ENCODE data around the gene MBTPS2.

Gene MBTPS2

GRCh38 chrX:21837056-21837455 is 2.4 kb upstream of the MBTPS2 start:
- H3K9me3 ChIP-seq (ENCODE audit: severe bottlenecking): no peaks in the 10 kb centered on the region

GRCh38 chrX:21838937-21839333 is 482 bp upstream of the MBTPS2 start:
- Histone ChIP-seq H3K27me3 (ENCODE audit: insufficient read depth, poor library complexity, severe bottlenecking) (no peaks in the 10 kb centered on the region), H3K27ac (ENCODE audit: poor library complexity, severe bottlenecking) (peak overlapping the region; percentile 41), H3K9me3 (ENCODE audit: severe bottlenecking) (no peaks in the 10 kb centered on the region), H3K4me1 (ENCODE audit: insufficient read depth, poor library complexity, severe bottlenecking) (no peaks in the 10 kb centered on the region), H3K36me3 (ENCODE audit: low read depth) (peaks cover 5% of the 10 kb centered on the region; the same call in 1 of the 2 replicates), H3K4me3 (ENCODE audit: severe bottlenecking) (peak overlapping the region; percentile 65)
- TF ChIP-seq, protein P1, sequence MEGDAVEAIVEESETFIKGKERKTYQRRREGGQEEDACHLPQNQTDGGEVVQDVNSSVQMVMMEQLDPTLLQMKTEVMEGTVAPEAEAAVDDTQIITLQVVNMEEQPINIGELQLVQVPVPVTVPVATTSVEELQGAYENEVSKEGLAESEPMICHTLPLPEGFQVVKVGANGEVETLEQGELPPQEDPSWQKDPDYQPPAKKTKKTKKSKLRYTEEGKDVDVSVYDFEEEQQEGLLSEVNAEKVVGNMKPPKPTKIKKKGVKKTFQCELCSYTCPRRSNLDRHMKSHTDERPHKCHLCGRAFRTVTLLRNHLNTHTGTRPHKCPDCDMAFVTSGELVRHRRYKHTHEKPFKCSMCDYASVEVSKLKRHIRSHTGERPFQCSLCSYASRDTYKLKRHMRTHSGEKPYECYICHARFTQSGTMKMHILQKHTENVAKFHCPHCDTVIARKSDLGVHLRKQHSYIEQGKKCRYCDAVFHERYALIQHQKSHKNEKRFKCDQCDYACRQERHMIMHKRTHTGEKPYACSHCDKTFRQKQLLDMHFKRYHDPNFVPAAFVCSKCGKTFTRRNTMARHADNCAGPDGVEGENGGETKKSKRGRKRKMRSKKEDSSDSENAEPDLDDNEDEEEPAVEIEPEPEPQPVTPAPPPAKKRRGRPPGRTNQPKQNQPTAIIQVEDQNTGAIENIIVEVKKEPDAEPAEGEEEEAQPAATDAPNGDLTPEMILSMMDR (IDR thresholded peaks at IDR 0.05; ENCODE audit: poor library complexity, severe bottlenecking): no peak
- peak; percentile 8; the same call in 1 of the 3 replicates for ATAC-seq (ENCODE audit: low read depth)
- no peak for DNase-seq (ENCODE audit: low spot score)

More at GRCh38 chrX:21837056-21837455, 2.4 kb upstream of the MBTPS2 start:
- no peak for DNase-seq (ENCODE audit: low spot score)
- H3K4me1 ChIP-seq (ENCODE audit: insufficient read depth, poor library complexity, severe bottlenecking): no peaks in the 10 kb centered on the region
- H3K4me3 ChIP-seq (ENCODE audit: severe bottlenecking): no peak overlapping the region
- TF ChIP-seq, protein P1 (IDR thresholded peaks at IDR 0.05; ENCODE audit: poor library complexity, severe bottlenecking): no peak
- no peak overlapping the region for H3K27ac ChIP-seq (ENCODE audit: poor library complexity, severe bottlenecking)
- ATAC-seq (ENCODE audit: low read depth): no peak
- no peaks in the 10 kb centered on the region for H3K36me3 ChIP-seq (ENCODE audit: low read depth)
- H3K27me3 ChIP-seq (ENCODE audit: insufficient read depth, poor library complexity, severe bottlenecking): no peaks in the 10 kb centered on the region

DNA sequence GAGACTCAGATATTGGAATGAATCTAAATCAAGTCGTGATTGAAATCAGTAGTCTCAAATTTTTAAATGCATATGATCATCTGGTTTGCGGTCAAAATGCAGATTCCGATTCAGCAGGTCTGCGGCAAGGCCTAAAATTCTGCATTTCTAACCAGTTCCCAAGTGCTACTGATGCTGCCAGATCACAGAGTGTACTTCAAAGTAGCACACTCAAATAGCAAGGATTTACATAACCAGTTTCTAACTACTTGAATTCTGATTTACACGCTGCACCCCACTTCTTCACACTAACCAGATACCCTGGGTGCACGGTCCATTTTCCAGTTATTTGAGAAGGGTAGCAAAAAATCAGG is 752 bp downstream of the MBTPS2 start:
- H3K36me3 ChIP-seq (ENCODE audit: low read depth): peaks cover 12% of the 10 kb centered on the region
- H3K4me1 ChIP-seq (ENCODE audit: insufficient read depth, poor library complexity, severe bottlenecking): no peaks in the 10 kb centered on the region
- H3K27me3 ChIP-seq (ENCODE audit: insufficient read depth, poor library complexity, severe bottlenecking): no peaks in the 10 kb centered on the region
- DNase-seq (ENCODE audit: low spot score): no peak
- H3K27ac ChIP-seq (ENCODE audit: poor library complexity, severe bottlenecking): peak overlapping the region; percentile 41
- H3K4me3 ChIP-seq (ENCODE audit: severe bottlenecking): peak overlapping the region; percentile 65
- TF ChIP-seq, protein P1 (IDR thresholded peaks at IDR 0.05; ENCODE audit: poor library complexity, severe bottlenecking): no peak
- no peak for ATAC-seq (ENCODE audit: low read depth)
- no peaks in the 10 kb centered on the region for H3K9me3 ChIP-seq (ENCODE audit: severe bottlenecking)

- no peak for DNase-seq (ENCODE audit: low spot score)
- Histone ChIP-seq H3K27ac (ENCODE audit: poor library complexity, severe bottlenecking) (no peak overlapping the region), H3K4me3 (ENCODE audit: severe bottlenecking) (no peak overlapping the region), H3K4me1 (ENCODE audit: insufficient read depth, poor library complexity, severe bottlenecking) (no peaks in the 10 kb centered on the region), H3K27me3 (ENCODE audit: insufficient read depth, poor library complexity, severe bottlenecking) (no peaks in the 10 kb centered on the region), H3K36me3 (ENCODE audit: low read depth) (peaks cover 22% of the 10 kb centered on the region), H3K9me3 (ENCODE audit: severe bottlenecking) (no peaks in the 10 kb centered on the region)
- ATAC-seq (ENCODE audit: low read depth): no peak
- TF ChIP-seq, protein P1 (IDR thresholded peaks at IDR 0.05; ENCODE audit: poor library complexity, severe bottlenecking): no peak
These were observed 3.8 kb downstream of the MBTPS2 start for GRCh38 chrX:21843179-21843578.

DNA sequence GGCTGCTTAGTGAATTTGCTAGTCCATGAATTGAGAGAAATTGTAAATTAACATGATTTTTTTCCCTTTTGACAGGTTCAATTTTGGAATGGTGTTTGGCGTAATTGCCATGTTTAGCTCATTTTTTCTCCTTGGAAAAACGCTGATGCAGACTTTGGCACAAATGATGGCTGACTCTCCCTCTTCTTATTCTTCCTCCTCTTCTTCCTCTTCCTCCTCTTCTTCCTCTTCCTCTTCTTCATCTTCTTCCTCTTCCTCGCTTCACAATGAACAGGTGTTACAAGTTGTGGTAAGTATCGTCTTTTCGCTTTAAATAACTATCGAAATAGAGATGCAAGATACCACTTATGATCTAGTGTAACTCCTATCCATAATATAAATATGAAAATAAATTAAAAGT is 5.7 kb downstream of the MBTPS2 start:
- TF ChIP-seq, protein P1 (IDR thresholded peaks at IDR 0.05; ENCODE audit: poor library complexity, severe bottlenecking): no peak
- ATAC-seq (ENCODE audit: low read depth) (no peak), DNase-seq (ENCODE audit: low spot score) (no peak)
- H3K36me3 ChIP-seq (ENCODE audit: low read depth): peaks cover 22% of the 10 kb centered on the region
- H3K4me1 ChIP-seq (ENCODE audit: insufficient read depth, poor library complexity, severe bottlenecking): no peaks in the 10 kb centered on the region
- no peaks in the 10 kb centered on the region for H3K9me3 ChIP-seq (ENCODE audit: severe bottlenecking)
- no peaks in the 10 kb centered on the region for H3K27me3 ChIP-seq (ENCODE audit: insufficient read depth, poor library complexity, severe bottlenecking)
- H3K27ac ChIP-seq (ENCODE audit: poor library complexity, severe bottlenecking): no peak overlapping the region
- H3K4me3 ChIP-seq (ENCODE audit: severe bottlenecking): no peak overlapping the region

Data from RWPE2 (cell line).